HL-60 (cell line): ENCODE data around the gene RGS6.

Experiments used
- CTCF ChIP-seq: IDR thresholded peaks from one replicate; pipeline ENCODE4 v1.5.1; 2011; ENCODE audit warnings: low read length, control low read depth, inconsistent platforms; ENCODE audit not compliant: insufficient read depth
- POLR2AphosphoS5 ChIP-seq: IDR thresholded peaks from 2 replicates; pipeline ENCODE4 v1.6.1; 2012; ENCODE audit warnings: low read depth
- REST ChIP-seq: IDR thresholded peaks from 2 replicates; pipeline ENCODE4 v1.6.1; 2012; ENCODE audit warnings: low read depth; ENCODE audit not compliant: insufficient replicate concordance

GRCh38 chr14:72305561-72305960, 373.3 kb downstream of the RGS6 start:
- TF ChIP-seq CTCF (no peak), POLR2AphosphoS5 (no peak), REST (no peak)
